ENCODE results near the gene AMACR.
"Not testable (repeated sequence)": the region's sequence is repeated elsewhere in the genome, so short reads cannot be mapped to it uniquely, and the experiment has no call there.

AMACR gene

DNA sequence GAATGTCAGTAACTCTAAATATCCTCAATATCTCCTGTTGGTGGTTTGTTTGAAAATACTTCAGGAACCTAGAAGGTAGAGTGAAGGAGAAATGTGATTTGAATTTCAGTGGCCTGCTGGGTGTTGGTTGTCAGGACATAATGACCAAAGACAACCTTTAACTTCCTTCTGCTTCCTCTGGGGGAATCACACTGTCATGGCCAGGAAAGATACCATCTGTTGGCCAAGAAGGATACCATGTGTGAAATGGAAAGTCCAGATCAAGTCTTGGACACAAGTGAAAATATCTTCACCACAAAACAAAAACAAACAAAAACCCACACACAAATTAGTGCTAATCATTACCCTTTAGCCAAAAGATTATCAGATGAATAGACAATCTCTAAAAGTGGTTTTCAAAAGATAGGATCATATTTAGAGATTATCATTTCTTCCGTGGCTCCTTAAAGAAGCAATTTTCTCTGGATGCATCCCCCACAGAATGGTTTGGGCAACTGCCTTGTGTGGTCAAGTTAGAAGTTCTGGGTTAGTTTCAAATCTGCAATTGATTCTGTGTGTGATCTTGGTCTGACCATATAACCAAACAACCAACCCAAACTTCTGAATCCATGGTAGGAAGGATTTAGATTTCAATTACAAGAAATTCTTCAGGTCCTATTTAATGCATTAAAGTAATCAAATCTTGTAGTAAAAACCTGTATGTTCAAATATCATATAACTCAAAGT is 33.6 kb upstream of the AMACR start:
- no peak for ATAC-seq
- no peaks in the 10 kb centered on the region for H3K9me3 Mint-ChIP-seq

DNA sequence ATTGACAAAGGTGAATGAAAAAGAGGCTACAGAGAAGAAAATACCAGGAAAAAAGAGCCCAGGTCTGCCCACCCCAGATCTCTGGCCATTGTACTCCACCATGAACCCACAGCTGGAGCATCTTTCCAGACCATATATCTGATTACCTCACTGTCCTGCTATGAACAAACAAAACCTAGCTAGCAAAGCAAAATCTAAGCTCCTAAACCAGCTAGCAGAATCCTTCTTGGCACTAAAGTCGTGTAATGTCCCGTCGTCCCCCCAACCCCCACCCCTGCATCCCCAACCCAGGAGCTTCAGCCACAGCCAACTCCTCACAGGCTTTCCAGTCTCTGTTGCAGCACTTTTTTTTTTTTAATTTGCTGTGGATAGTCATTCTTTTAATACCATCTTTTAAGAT is 32.6 kb upstream of the AMACR start:
- H3K4me3 Mint-ChIP-seq = no peak overlapping the region
- no peaks in the 10 kb centered on the region for H3K4me1 Mint-ChIP-seq
- no peak overlapping the region for H3K27ac Mint-ChIP-seq
- ATAC-seq = no peak
- no peaks in the 10 kb centered on the region for H3K9me3 Mint-ChIP-seq
- DNase-seq = no peak
- no peaks in the 10 kb centered on the region for H3K27me3 Mint-ChIP-seq

More for the DNA sequence above, 33.6 kb upstream of the AMACR start:
- H3K4me3 Mint-ChIP-seq = no peak overlapping the region
- DNase-seq = no peak
- H3K27ac Mint-ChIP-seq = no peak overlapping the region
- H3K27me3 Mint-ChIP-seq = no peaks in the 10 kb centered on the region
- no peaks in the 10 kb centered on the region for H3K4me1 Mint-ChIP-seq

DNA sequence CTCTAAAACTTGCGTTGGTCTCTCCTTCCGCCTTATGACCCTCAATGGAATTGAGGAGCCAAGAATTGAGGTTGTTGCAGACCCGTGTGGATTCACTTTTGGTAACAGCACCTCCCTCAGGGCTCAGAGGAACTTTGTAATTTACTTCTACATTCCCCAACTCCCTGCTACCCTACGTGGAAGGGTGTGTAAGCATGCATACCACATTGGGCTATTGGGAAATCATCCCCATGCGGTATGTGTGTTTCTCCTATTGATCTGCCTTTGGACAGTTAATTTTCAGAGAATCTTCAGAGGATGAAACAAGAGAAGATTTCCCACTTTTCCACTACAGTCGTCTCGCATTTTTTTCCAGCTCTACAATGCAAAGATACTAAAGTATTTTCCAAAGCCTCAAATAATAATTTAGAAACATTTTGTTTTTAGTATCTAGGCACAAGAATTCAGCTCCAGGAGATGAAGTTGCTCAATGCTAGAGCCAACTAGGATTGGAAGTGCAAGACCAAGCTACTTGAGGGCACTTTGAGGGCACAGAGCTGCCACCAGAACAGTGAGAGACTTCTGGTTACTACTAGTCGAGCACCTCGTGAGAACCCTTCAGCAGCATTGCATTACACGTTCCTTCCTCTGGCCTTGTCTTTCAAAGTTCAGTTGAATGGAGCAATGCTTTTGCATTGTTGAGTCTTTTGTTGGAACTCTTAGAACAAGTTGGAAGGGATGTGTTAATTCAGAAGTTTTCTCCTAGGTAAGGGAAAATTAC is 31.7 kb upstream of the AMACR start:
- ATAC-seq = no peak
- no peak for DNase-seq
- Mint-ChIP-seq H3K9me3 (no peaks in the 10 kb centered on the region), H3K27me3 (no peaks in the 10 kb centered on the region), H3K4me3 (no peak overlapping the region), H3K27ac (no peak overlapping the region), H3K4me1 (no peaks in the 10 kb centered on the region)

DNA sequence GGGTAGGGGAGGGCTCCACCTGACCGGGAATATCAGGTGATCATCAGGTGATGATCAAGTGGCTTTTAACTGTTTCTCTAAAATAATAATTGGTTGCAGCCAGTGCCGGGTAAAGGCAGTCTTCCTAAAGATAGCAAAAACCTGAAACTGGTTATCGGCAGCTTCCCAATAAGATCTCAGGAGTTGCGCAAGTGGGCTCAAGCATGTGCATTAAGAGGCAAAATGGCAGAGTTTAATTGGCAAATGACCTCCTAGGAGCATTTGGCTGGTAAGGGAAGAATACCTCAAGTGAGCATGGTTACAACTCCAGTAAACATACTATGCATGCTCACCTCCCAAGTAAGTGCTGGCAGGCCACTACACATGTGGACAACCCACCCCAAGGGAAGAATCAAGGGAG is 31.0 kb upstream of the AMACR start:
- Mint-ChIP-seq H3K27ac (no peak overlapping the region), H3K27me3 (no peaks in the 10 kb centered on the region), H3K4me1 (no peaks in the 10 kb centered on the region), H3K9me3 (no peaks in the 10 kb centered on the region), H3K4me3 (no peak overlapping the region)
- ATAC-seq (no peak), DNase-seq (no peak)

DNA sequence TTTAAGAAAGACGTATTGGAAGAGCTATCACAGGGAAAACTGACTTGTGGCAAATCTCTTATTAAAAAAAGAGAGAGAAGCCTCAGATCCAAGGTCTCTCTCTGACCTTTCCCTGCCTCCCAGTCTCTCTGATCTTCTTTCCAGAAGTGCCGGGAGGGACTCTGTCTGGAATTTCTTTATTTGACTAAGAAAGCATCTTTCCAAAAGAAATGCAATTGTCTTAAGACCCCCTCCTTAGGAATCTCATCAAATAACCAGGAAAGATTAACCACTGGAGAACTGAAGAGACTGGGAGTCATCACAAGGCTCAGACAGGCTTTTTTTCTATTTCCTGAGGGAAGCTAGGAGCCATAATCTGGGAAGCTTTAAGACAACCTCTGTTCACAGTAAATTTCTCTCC is 30.5 kb upstream of the AMACR start:
- H3K27ac Mint-ChIP-seq = no peak overlapping the region

DNA sequence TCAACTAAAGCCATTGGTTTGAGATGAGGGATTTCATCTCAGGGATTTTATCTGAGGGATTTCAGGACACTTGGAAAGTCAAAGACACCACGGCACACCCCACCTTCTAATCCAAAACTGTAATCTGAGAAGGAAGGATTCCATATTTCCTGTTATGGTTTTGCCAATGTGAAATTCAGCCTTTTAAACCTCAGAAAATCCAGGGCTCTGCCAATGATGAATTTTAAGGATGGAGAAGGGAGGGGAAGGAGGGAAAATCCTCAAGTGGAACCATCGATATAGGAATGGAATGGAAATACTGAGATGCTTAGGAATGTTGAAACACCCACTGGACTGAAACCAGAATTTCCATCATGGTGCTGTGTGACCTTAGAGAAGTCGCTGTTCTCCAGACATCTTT is 29.9 kb upstream of the AMACR start:
- no peak for ATAC-seq
- no peak overlapping the region for H3K4me3 Mint-ChIP-seq
- DNase-seq = no peak
- H3K27ac Mint-ChIP-seq = no peak overlapping the region
- no peaks in the 10 kb centered on the region for H3K9me3 Mint-ChIP-seq
- H3K27me3 Mint-ChIP-seq = no peaks in the 10 kb centered on the region
- H3K4me1 Mint-ChIP-seq = no peaks in the 10 kb centered on the region

More for the DNA sequence above, 30.5 kb upstream of the AMACR start:
- DNase-seq (no peak), ATAC-seq (no peak)
- H3K27me3 Mint-ChIP-seq = no peaks in the 10 kb centered on the region
- no peaks in the 10 kb centered on the region for H3K4me1 Mint-ChIP-seq
- H3K9me3 Mint-ChIP-seq = no peaks in the 10 kb centered on the region
- H3K4me3 Mint-ChIP-seq = no peak overlapping the region

DNA sequence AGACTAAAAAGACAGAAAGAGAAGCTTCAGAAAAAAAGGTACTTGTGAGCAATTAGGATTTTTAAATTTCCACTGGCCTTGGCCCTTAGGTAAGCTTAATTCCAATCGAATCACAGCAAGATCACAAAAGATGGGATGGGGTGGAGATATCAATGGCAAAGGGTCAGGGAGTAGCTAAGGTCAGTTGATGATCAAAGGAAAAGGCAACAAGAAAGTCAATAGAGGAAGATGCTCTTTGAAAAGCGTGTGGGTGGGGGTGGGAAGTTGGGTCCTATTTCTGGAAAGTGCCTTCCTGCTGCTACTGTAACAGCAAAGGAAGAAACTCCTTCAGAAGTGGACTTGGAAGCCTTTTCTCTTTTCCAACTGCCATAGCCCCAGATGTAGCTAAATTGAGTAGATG is 27.9 kb upstream of the AMACR start:
- Mint-ChIP-seq H3K4me3 (no peak overlapping the region), H3K27ac (no peak overlapping the region), H3K27me3 (no peaks in the 10 kb centered on the region), H3K4me1 (no peaks in the 10 kb centered on the region), H3K9me3 (no peaks in the 10 kb centered on the region)
- ATAC-seq = no peak
- no peak for DNase-seq

DNA sequence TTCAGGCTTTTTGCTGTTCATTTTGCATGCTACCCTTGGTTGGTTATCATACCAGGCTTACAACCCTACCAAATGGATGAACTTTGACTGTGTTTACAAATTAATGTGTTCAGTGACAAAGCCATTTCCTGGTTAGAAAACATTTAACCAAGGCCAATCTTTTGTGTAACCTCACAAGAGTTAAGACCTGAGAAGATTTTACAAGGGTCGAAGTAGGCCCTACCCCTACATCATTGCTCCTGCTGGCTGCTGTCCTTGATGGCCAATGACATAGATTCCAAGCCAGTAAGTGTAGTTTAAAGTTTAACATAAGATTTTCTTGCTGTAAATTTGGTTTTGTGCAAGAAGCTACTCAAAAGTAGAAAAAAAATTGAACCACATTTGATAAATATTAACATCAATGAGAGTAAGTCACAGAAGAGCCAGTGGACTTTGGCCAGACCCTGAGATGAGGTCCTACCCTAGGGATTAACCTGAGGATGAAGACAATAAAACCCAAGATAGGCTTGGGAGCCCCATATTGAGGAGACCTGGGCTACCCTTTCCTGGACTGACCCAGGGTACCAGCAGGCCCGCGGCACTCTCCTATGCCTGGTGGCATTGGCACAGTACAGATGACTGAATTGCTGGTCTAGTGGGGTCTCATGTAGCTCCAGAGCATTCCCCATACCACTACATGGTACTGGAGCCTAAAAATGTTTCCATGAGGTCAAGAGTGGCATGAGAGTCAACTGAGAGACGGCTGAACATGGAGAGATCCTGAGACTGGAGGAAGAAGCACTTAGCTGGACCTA is 26.9 kb upstream of the AMACR start:
- Mint-ChIP-seq H3K4me3 (no peak overlapping the region), H3K27me3 (no peaks in the 10 kb centered on the region), H3K9me3 (no peaks in the 10 kb centered on the region), H3K4me1 (no peaks in the 10 kb centered on the region), H3K27ac (no peak overlapping the region)
- ATAC-seq = no peak
- no peak for DNase-seq

DNA sequence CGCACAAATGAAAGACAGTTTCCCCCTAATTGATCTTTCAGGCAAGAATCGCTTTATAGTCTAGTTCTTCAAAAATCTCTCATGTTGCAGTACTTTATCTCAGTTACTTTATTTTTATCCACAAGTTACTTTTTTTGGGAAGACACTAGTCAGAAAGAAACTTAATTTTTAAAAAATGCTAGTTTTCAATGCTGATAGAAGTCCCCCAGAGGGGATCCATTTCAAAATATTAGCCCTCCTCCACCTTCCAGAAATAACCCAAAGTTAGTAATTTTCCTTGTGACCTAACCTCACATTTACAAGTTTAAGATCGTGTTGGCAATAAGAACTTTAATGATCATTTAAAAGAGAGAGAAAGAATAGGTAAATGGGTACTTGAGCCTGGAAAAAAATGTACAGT is 24.1 kb upstream of the AMACR start:
- ATAC-seq (no peak), DNase-seq (no peak)
- Mint-ChIP-seq H3K27ac (peak overlapping the region in 1 of 2 donors; percentile 4), H3K9me3 (no peaks in the 10 kb centered on the region), H3K27me3 (no peaks in the 10 kb centered on the region), H3K4me3 (no peak overlapping the region), H3K4me1 (no peaks in the 10 kb centered on the region)

DNA sequence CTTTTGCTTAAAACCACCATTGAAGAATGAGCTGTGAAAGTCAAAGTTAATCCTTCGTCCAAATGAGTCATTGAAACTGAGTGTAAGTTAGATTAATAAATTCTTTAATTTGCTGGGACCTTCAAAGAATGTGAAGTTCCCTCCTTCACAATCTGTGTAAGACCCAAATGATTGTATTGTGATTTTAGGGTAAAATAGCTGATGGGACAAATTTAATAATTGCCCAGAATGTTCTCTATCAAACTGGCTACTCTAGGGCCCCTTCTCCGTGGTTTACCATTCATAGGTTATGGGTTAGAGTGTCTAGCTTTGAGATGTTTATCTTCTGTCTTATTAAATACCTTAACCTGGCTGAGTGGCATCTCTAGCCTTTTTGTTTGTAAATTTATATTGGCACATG is 23.3 kb upstream of the AMACR start:
- H3K9me3 Mint-ChIP-seq = no peaks in the 10 kb centered on the region
- no peaks in the 10 kb centered on the region for H3K27me3 Mint-ChIP-seq

DNA sequence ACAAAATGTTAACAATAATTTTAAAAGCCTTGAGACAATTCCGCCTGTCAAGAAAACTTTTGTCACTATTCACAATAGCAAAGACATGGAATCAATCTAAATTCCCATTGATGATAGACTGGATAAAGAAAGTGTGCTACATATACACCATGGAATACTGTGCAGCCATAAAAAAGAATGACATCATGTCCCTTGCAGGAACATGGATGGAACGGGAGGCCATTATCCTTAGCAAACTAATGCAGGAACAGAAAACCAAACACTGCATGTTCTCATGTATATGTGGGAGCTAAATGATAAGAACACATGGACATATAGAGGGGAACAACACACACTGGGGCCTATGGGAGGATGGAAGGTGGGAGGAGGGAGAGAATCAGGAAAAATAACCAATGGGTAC is 22.7 kb upstream of the AMACR start:
- not testable (repeated sequence) for H3K27me3 Mint-ChIP-seq, DNase-seq, H3K9me3 Mint-ChIP-seq, H3K4me3 Mint-ChIP-seq, H3K27ac Mint-ChIP-seq, ATAC-seq, H3K4me1 Mint-ChIP-seq

More for the DNA sequence above, 23.3 kb upstream of the AMACR start:
- H3K4me3 Mint-ChIP-seq = no peak overlapping the region
- ATAC-seq = no peak
- H3K4me1 Mint-ChIP-seq = no peaks in the 10 kb centered on the region
- H3K27ac Mint-ChIP-seq = no peak overlapping the region
- no peak for DNase-seq

DNA sequence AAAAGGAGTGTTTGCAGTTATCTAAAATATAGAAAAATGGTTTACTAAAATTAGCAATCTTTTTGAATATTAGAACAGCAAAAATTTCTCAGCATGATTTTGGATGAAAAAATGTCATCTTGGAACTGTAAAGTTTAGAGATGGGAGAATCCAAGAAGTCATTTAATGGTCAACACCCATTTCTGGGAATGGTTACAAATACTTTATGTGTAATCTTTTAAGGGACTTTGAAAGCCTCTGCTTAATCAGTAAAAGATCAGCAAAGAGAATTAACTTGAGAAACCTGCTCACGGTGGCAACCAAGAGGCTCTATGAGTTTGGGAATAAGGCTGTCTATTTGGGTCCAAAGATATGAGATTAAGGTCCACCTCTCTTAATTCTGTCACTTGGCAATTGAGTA is 22.2 kb upstream of the AMACR start:
- Mint-ChIP-seq H3K4me1 (no peaks in the 10 kb centered on the region), H3K27me3 (no peaks in the 10 kb centered on the region), H3K9me3 (no peaks in the 10 kb centered on the region), H3K4me3 (no peak overlapping the region), H3K27ac (no peak overlapping the region)
- ATAC-seq = no peak
- no peak for DNase-seq

DNA sequence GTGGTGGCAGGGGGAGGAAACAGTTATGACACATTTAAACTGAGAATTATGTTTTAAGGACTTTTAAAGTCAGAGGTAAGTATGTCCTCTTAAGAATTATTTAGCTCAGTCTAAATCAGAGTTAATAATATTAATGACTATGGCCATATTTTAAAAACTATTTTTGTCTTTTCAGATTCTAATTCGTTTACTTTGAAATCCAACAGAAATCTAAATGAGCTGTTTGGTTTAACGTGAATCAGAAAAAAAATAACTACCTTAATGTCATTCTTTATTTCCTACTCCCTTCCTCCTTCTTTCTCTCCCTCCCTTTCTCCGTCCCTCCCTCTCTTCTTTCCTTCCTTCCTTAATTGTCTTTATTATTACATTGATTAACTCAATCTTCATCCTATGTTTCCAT is 20.5 kb upstream of the AMACR start:
- Mint-ChIP-seq H3K9me3 (no peaks in the 10 kb centered on the region), H3K4me1 (peaks cover under 1% of the 10 kb centered on the region), H3K27ac (peak overlapping the region in 1 of 2 donors; percentile 44), H3K4me3 (no peak overlapping the region), H3K27me3 (no peaks in the 10 kb centered on the region)
- ATAC-seq (no peak), DNase-seq (no peak)

DNA sequence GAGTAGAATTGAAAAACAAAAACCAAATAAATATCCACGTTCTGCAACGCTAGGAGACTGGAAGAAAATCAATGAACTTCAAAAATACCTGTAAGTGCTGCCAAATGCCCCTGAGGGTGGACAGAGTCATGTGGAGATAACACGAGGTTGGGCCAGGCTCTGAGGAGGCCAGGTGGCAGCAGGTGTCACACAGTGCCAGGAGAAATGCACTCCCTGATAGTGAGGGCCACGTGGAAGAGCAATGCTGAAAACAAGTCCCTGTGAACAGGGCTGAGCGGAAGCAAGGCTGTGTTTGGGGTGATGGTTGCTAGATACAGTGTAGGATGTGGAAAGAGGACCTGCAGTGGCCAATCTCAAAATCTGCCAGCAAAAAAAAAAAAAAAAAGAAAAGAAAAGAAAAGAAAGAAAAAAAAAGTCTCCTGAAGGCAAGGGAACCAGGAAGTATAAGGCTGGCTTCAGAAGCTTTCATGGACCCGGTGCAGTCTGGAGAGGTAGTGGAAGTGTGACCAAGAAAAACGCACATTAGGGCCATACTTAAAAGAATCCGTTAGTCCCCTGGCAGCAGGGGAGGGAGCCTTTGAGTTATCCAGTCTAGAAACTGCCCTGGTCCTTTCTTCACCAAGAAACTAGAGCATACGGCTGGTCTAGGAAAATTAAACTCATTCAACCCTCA is 18.4 kb upstream of the AMACR start:
- DNase-seq = no peak
- no peak for ATAC-seq
- Mint-ChIP-seq H3K27ac (no peak overlapping the region), H3K4me3 (no peak overlapping the region), H3K9me3 (no peaks in the 10 kb centered on the region), H3K4me1 (peaks cover 22% of the 10 kb centered on the region), H3K27me3 (no peaks in the 10 kb centered on the region)

DNA sequence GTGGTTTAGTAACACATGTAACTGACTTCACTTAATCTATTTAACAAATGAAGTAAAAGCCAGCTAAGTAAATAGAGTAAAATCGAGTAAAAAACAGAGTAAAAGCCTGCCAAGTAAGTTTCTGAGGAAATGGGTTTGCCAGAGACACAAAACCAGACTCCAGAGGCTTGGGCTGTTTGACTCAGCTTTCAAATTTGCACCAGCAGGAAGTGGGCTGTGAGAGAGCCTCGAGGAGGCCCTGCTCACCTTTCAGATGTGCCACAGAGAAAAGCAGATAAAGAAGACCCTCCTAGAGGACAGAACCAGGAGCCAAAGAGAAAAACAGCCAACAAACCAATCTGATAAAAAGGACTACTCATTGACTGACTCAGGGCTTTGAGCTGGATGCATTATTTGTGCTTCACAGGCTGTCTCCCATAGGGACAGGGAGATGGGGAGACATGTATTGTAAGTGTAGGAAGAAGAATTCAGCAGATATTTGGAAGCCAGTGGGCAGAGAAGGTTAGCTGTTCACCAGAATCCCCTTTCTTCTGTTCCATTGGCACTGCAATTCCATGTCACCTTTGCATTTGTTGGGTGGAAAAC is 14.4 kb upstream of the AMACR start:
- peak overlapping the region; percentile 92 for H3K27ac Mint-ChIP-seq
- H3K4me3 Mint-ChIP-seq = peak overlapping the region; percentile 30 to 50
- H3K27me3 Mint-ChIP-seq = no peaks in the 10 kb centered on the region
- no peaks in the 10 kb centered on the region for H3K9me3 Mint-ChIP-seq
- peaks cover 27% of the 10 kb centered on the region for H3K4me1 Mint-ChIP-seq
- ATAC-seq (peak; percentile 100), DNase-seq (peak; percentile 39 to 74)

All from stimulated activated naive CD8-positive, alpha-beta T cell treated with anti-CD3 and anti-CD28 coated beads, Interleukin-15, amount 100 ng/mL, for 72 hours (primary cell).